PC-3 (cell line): ENCODE results near the gene RHOT2. TPM values are rescaled to one million over a fixed set of nuclear protein-coding genes. Genes with fewer than 3 reads are reported as not detected.

Source experiments
- ATAC-seq: fragments of 200-7000 bp; cut with Tn5 transposase; 2 replicates; pipeline ENCODE4 v1.9.1; 2020; ENCODE audit warnings: mild to moderate bottlenecking, moderate library complexity
- BruUV-seq: library from RNA; stranded (reverse); fragments of 400-500 nt; replicated peaks from 2 replicates; lab custom pipeline; 2021; lab: Mats Ljungman, UMichigan
- CTCF ChIA-PET: fragments of 300-600 bp; sonication (Branson Sonifier 250); formaldehyde crosslinking; loops from one replicate; lab custom pipeline; 2022; ENCODE audit warnings: antibody characterized with exemption; lab: Charles Lee
- POLR2A ChIA-PET: fragments of 300-600 bp; sonication (Branson Sonifier 250); formaldehyde crosslinking; loops from one replicate; lab custom pipeline; 2022; ENCODE audit warnings: antibody characterized with exemption; ENCODE audit not compliant: unreplicated experiment; lab: Charles Lee
- DNase-seq: peaks from one replicate; pipeline ENCODE4 v3.0.0-alpha.2; 2015
- H2AFZ ChIP-seq: fragments of 300-600 bp; sonication (generic); 2 replicates; pipeline ENCODE4 v1.6.0; 2016; ENCODE audit warnings: antibody characterized with exemption, low read length
- H3F3A ChIP-seq: fragments of 300-600 bp; sonication (generic); one replicate; pipeline ENCODE4 v1.6.0; 2017; ENCODE audit warnings: antibody characterized with exemption, low read length, control low read depth, mild to moderate bottlenecking; ENCODE audit not compliant: unreplicated experiment
- H3K27ac ChIP-seq: fragments of 300-600 bp; sonication (generic); 2 replicates; pipeline ENCODE4 v1.5.1; 2016; ENCODE audit warnings: mild to moderate bottlenecking, low read length
- H3K27me3 ChIP-seq: fragments of 300-600 bp; sonication (generic); 2 replicates; pipeline ENCODE4 v1.6.1; 2016; ENCODE audit warnings: low read length, mixed read lengths
- H3K36me3 ChIP-seq: fragments of 300-600 bp; sonication (generic); 2 replicates; pipeline ENCODE4 v1.6.1; 2016; ENCODE audit warnings: low read depth, mixed run types, low read length, mixed read lengths
- H3K4me1 ChIP-seq: fragments of 300-600 bp; sonication (generic); 2 replicates; pipeline ENCODE4 v1.5.1; 2016; ENCODE audit warnings: low read length; ENCODE audit not compliant: insufficient read depth
- H3K4me2 ChIP-seq: fragments of 300-600 bp; sonication (generic); 2 replicates; pipeline ENCODE4 v1.6.0; 2016; ENCODE audit warnings: low read length
- H3K4me3 ChIP-seq: fragments of 300-600 bp; sonication (generic); 2 replicates; pipeline ENCODE4 v1.5.1; 2016; ENCODE audit warnings: mild to moderate bottlenecking, low read length, mixed read lengths
- H3K79me2 ChIP-seq: fragments of 300-600 bp; sonication (generic); 2 replicates; pipeline ENCODE4 v1.6.1; 2017; ENCODE audit warnings: low read length, mixed read lengths
- H3K9ac ChIP-seq: fragments of 300-600 bp; sonication (generic); 2 replicates; pipeline ENCODE4 v1.6.0; 2016; ENCODE audit warnings: mild to moderate bottlenecking, low read length
- H3K9me2 ChIP-seq: fragments of 300-600 bp; sonication (generic); replicated peaks from 2 replicates; pipeline ENCODE4 v1.6.1; 2016; ENCODE audit warnings: mixed run types, low read length, mixed read lengths
- H3K9me3 ChIP-seq: fragments of 300-600 bp; sonication (generic); 2 replicates; pipeline ENCODE4 v1.6.1; 2016; ENCODE audit warnings: low read length, mixed read lengths
- H4K20me1 ChIP-seq: fragments of 300-600 bp; sonication (generic); 2 replicates; pipeline ENCODE4 v1.6.1; 2016; ENCODE audit warnings: low read length, mixed read lengths
- CTCF ChIP-seq: fragments of 300-600 bp; sonication (generic); conservative IDR thresholded peaks from 2 replicates; pipeline ENCODE4 v1.5.1; 2017; ENCODE audit warnings: antibody characterized with exemption, low read depth, mild to moderate bottlenecking, low read length
- EZH2 ChIP-seq: fragments of 300-600 bp; sonication (generic); IDR thresholded peaks from one replicate; pipeline ENCODE4 v1.6.1; 2017; ENCODE audit warnings: antibody characterized with exemption, mild to moderate bottlenecking, low read length; ENCODE audit not compliant: unreplicated experiment
- EZH2phosphoT487 ChIP-seq: fragments of 300-600 bp; sonication (generic); IDR thresholded peaks from 2 replicates; pipeline ENCODE4 v1.6.1; 2018; ENCODE audit warnings: mild to moderate bottlenecking, antibody characterized with exemption, low read length, borderline replicate concordance
- intact Hi-C: fragments of 100-400 bp; cut with micrococcal nuclease; formaldehyde crosslinking; loops from 2 replicates; pipeline ENCODE4 v1.9.0; 2023
- total RNA-seq: library from RNA; depleted of rRNA; stranded (reverse); fragments of >200 nt; gene quantifications from 2 replicates; pipeline ENCODE4 v1.2.3, GENCODE V29; 2014

RHOT2 gene
- total RNA-seq, 1 experiment from 2014 or later: 93.0 TPM

- H3K79me2 ChIP-seq: no peaks in the 10 kb centered on the region
- H3K27ac ChIP-seq: no peak overlapping the region
- no peak for DNase-seq
- no peak overlapping the region for H3K9ac ChIP-seq
- ChIA-PET CTCF (no interaction called here), POLR2A (no interaction called here)
- H3F3A ChIP-seq: no peaks in the 10 kb centered on the region
- H3K9me3 ChIP-seq: no peaks in the 10 kb centered on the region
- no peaks in the 10 kb centered on the region for H3K27me3 ChIP-seq
- TF ChIP-seq CTCF: peak; percentile 38
- no peak for TF ChIP-seq EZH2phosphoT487
- BruUV-seq: no TSS peak
- no peaks in the 10 kb centered on the region for H4K20me1 ChIP-seq
- no peak overlapping the region for H3K4me3 ChIP-seq
- intact Hi-C loops: no loop called here
- peaks cover 5% of the 10 kb centered on the region for H3K4me1 ChIP-seq
- no peaks in the 10 kb centered on the region for H3K36me3 ChIP-seq
- ATAC-seq: no peak
- H2AFZ ChIP-seq: no peak overlapping the region
- no peaks in the 10 kb centered on the region for H3K9me2 ChIP-seq
- H3K4me2 ChIP-seq: no peak overlapping the region
Measured at GRCh38 chr16:658679-659571, 9.0 kb upstream of the RHOT2 start.

- intact Hi-C loops: no loop called here
- Histone ChIP-seq H3K4me2 (no peak overlapping the region), H2AFZ (no peak overlapping the region), H3K79me2 (no peaks in the 10 kb centered on the region), H3K27ac (no peak overlapping the region), H4K20me1 (no peaks in the 10 kb centered on the region), H3K4me3 (no peak overlapping the region), H3K36me3 (no peaks in the 10 kb centered on the region), H3K27me3 (no peaks in the 10 kb centered on the region), H3K4me1 (peaks cover 5% of the 10 kb centered on the region), H3K9me2 (no peaks in the 10 kb centered on the region), H3K9me3 (no peaks in the 10 kb centered on the region), H3F3A (no peaks in the 10 kb centered on the region), H3K9ac (no peak overlapping the region)
- POLR2A ChIA-PET: no interaction called here
- ATAC-seq: no peak
- CTCF ChIA-PET: no interaction called here
- TF ChIP-seq EZH2: no peak
- no TSS peak for BruUV-seq
- DNase-seq: no peak
Measured at GRCh38 chr16:659618-660017, 8.3 kb upstream of the RHOT2 start.

DNA sequence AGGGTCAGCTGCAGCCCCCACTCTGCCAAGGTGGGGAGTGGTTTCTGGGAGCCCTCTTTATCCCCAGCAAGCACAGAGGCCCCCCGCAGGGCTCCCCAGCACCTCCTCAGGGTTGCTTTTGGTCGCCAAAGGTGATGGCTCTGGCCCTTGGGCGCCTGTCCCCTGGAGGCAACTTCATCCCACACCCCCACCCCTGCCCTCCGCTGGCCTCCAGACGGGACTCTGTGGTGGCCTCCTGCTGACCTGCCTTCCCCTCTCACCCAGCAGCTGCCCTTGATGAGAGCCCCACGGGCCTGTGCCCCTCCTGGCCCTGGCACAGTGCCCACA is 7.8 kb upstream of the RHOT2 start:
- Histone ChIP-seq H3K9me3 (no peaks in the 10 kb centered on the region), H3K9ac (no peak overlapping the region), H3K27ac (no peak overlapping the region), H3K79me2 (no peaks in the 10 kb centered on the region), H3K4me2 (no peak overlapping the region), H3K4me3 (no peak overlapping the region), H2AFZ (no peak overlapping the region), H3K4me1 (peaks cover 5% of the 10 kb centered on the region), H3F3A (no peaks in the 10 kb centered on the region), H3K9me2 (no peaks in the 10 kb centered on the region), H4K20me1 (no peaks in the 10 kb centered on the region), H3K27me3 (no peaks in the 10 kb centered on the region), H3K36me3 (no peaks in the 10 kb centered on the region)
- ATAC-seq: no peak
- BruUV-seq: no TSS peak
- DNase-seq: no peak
- CTCF ChIA-PET: no interaction called here
- POLR2A ChIA-PET: no interaction called here
- TF ChIP-seq CTCF (no peak), EZH2phosphoT487 (no peak), EZH2 (no peak)
- intact Hi-C loops: no loop called here
